ENCODE data around the gene HAO1. TPM values are rescaled to one million over a fixed set of nuclear protein-coding genes. Genes with fewer than 3 reads are reported as not detected.

HAO1 gene
- total and polyA plus RNA-seq, 2 experiments from 2014 or later = not detected

- DNase-seq = no peak
- Histone ChIP-seq H3K9me2 (ENCODE audit: insufficient read depth) (no peaks in the 10 kb centered on the region), H3K9ac (no peak overlapping the region), H3K4me3 (no peak overlapping the region), H3F3A (ENCODE audit: insufficient read depth) (no peaks in the 10 kb centered on the region), H3K4me2 (ENCODE audit: unreplicated experiment) (no peak overlapping the region), H3K9me3 (ENCODE audit: low read depth) (no peaks in the 10 kb centered on the region), H3K36me3 (ENCODE audit: low read depth) (no peaks in the 10 kb centered on the region), H3K27ac (no peak overlapping the region), H3K4me1 (ENCODE audit: insufficient read depth) (no peaks in the 10 kb centered on the region), H3K79me2 (ENCODE audit: insufficient read depth) (no peaks in the 10 kb centered on the region), H4K20me1 (ENCODE audit: insufficient read depth) (no peaks in the 10 kb centered on the region), H2AFZ (no peak overlapping the region), H3K27me3 (replicated peaks; ENCODE audit: insufficient read depth) (0 out of 2 replicates have a peak, but pooled peaks cover 6% of the 10 kb centered on the region)
- 32 to 41% methylated on average over 4 of the region's 4 CpGs for WGBS, 2 experiments (ENCODE audit: low coverage in 1 of 2, low lambda C conversion rate in 2 of 2, missing lambda C conversion rate in 2 of 2)
- in situ Hi-C loops (cut with MboI) = no loop called here
- no peak for TF ChIP-seq EZH2 (IDR thresholded peaks at IDR 0.05; ENCODE audit: insufficient read depth, poor library complexity, severe bottlenecking)
- TF ChIP-seq EZH2phosphoT487 (IDR thresholded peaks at IDR 0.05; ENCODE audit: insufficient read depth, low read depth) = no peak
These were observed 31.4 kb downstream of the HAO1 start for GRCh38 chr20:7908905-7909304.

GRCh38 chr20:7903429-7903828, 36.8 kb downstream of the HAO1 start:
- Histone ChIP-seq H3K9me3 (ENCODE audit: low read depth) (no peaks in the 10 kb centered on the region), H3K36me3 (ENCODE audit: low read depth) (no peaks in the 10 kb centered on the region), H3K4me3 (no peak overlapping the region), H3K9me2 (ENCODE audit: insufficient read depth) (no peaks in the 10 kb centered on the region), H3K27me3 (replicated peaks; ENCODE audit: insufficient read depth) (0 out of 2 replicates have a peak, but pooled peaks cover 6% of the 10 kb centered on the region), H4K20me1 (ENCODE audit: insufficient read depth) (no peaks in the 10 kb centered on the region), H3K9ac (no peak overlapping the region), H3K4me2 (ENCODE audit: unreplicated experiment) (no peak overlapping the region), H3K79me2 (ENCODE audit: insufficient read depth) (no peaks in the 10 kb centered on the region), H2AFZ (no peak overlapping the region), H3K27ac (no peak overlapping the region), H3K4me1 (ENCODE audit: insufficient read depth) (no peaks in the 10 kb centered on the region), H3F3A (ENCODE audit: insufficient read depth) (no peaks in the 10 kb centered on the region)
- in situ Hi-C loops (cut with MboI) = no loop called here
- 80 to 88% methylated on average over 1 of the region's 1 CpG for WGBS, 2 experiments (ENCODE audit: low coverage in 1 of 2, low lambda C conversion rate in 2 of 2, missing lambda C conversion rate in 2 of 2)
- no peak for DNase-seq
- TF ChIP-seq EZH2phosphoT487 (IDR thresholded peaks at IDR 0.05; ENCODE audit: insufficient read depth, low read depth) = no peak
- TF ChIP-seq EZH2 (IDR thresholded peaks at IDR 0.05; ENCODE audit: insufficient read depth, poor library complexity, severe bottlenecking) = no peak

- Histone ChIP-seq H3K79me2 (ENCODE audit: insufficient read depth) (no peaks in the 10 kb centered on the region), H3K9ac (no peak overlapping the region), H2AFZ (no peak overlapping the region), H3K36me3 (ENCODE audit: low read depth) (no peaks in the 10 kb centered on the region), H3K4me3 (no peak overlapping the region), H3K9me3 (ENCODE audit: low read depth) (no peaks in the 10 kb centered on the region), H4K20me1 (ENCODE audit: insufficient read depth) (no peaks in the 10 kb centered on the region), H3K27ac (no peak overlapping the region), H3F3A (ENCODE audit: insufficient read depth) (no peaks in the 10 kb centered on the region), H3K27me3 (replicated peaks; ENCODE audit: insufficient read depth) (0 out of 2 replicates have a peak, but pooled peaks cover 6% of the 10 kb centered on the region), H3K4me2 (ENCODE audit: unreplicated experiment) (no peak overlapping the region), H3K9me2 (ENCODE audit: insufficient read depth) (no peaks in the 10 kb centered on the region), H3K4me1 (ENCODE audit: insufficient read depth) (no peaks in the 10 kb centered on the region)
- 4 to 5% methylated on average over 2 of the region's 2 CpGs for WGBS, 2 experiments (ENCODE audit: low coverage in 1 of 2, low lambda C conversion rate in 2 of 2, missing lambda C conversion rate in 2 of 2)
- TF ChIP-seq EZH2 (IDR thresholded peaks at IDR 0.05; ENCODE audit: insufficient read depth, poor library complexity, severe bottlenecking) (no peak), EZH2phosphoT487 (IDR thresholded peaks at IDR 0.05; ENCODE audit: insufficient read depth, low read depth) (no peak)
- no peak for DNase-seq
- in situ Hi-C loops (cut with MboI) = no loop called here
These were observed 37.4 kb downstream of the HAO1 start for GRCh38 chr20:7902879-7903278.

- Histone ChIP-seq H3K79me2 (ENCODE audit: insufficient read depth) (no peaks in the 10 kb centered on the region), H3K4me1 (ENCODE audit: insufficient read depth) (no peaks in the 10 kb centered on the region), H2AFZ (no peak overlapping the region), H3F3A (ENCODE audit: insufficient read depth) (no peaks in the 10 kb centered on the region), H3K36me3 (ENCODE audit: low read depth) (no peaks in the 10 kb centered on the region), H3K4me3 (no peak overlapping the region), H3K27me3 (replicated peaks; ENCODE audit: insufficient read depth) (no peaks in the 10 kb centered on the region), H3K9ac (no peak overlapping the region), H3K4me2 (ENCODE audit: unreplicated experiment) (no peak overlapping the region), H3K9me2 (ENCODE audit: insufficient read depth) (no peaks in the 10 kb centered on the region), H4K20me1 (ENCODE audit: insufficient read depth) (no peaks in the 10 kb centered on the region), H3K9me3 (ENCODE audit: low read depth) (no peaks in the 10 kb centered on the region), H3K27ac (no peak overlapping the region)
- DNase-seq = no peak
- in situ Hi-C loops (cut with MboI) = no loop called here
- TF ChIP-seq EZH2 (IDR thresholded peaks at IDR 0.05; ENCODE audit: insufficient read depth, poor library complexity, severe bottlenecking) (no peak), EZH2phosphoT487 (IDR thresholded peaks at IDR 0.05; ENCODE audit: insufficient read depth, low read depth) (no peak)
- 30 to 35% methylated on average over 2 of the region's 2 CpGs for WGBS, 2 experiments (ENCODE audit: low coverage in 1 of 2, low lambda C conversion rate in 2 of 2, missing lambda C conversion rate in 2 of 2)
These were observed 42.4 kb downstream of the HAO1 start for GRCh38 chr20:7897781-7898364.
